Jurkat, Clone E6-1 (cell line): ENCODE results near the gene TMEM59L.
"Not testable (repeated sequence)": the region's sequence is repeated elsewhere in the genome, so short reads cannot be mapped to it uniquely, and the experiment has no call there.

ENCODE experiments used
- DNase-seq: peaks from one replicate; pipeline ENCODE4 v3.0.0-alpha.2; 2011; ENCODE audit warnings: low read depth, low spot score
- H3K4me3 ChIP-seq: 2 replicates; pipeline ENCODE4 v1.5.1; 2011; ENCODE audit warnings: mild to moderate bottlenecking, low read length, control low read depth, moderate library complexity

Gene TMEM59L

DNA sequence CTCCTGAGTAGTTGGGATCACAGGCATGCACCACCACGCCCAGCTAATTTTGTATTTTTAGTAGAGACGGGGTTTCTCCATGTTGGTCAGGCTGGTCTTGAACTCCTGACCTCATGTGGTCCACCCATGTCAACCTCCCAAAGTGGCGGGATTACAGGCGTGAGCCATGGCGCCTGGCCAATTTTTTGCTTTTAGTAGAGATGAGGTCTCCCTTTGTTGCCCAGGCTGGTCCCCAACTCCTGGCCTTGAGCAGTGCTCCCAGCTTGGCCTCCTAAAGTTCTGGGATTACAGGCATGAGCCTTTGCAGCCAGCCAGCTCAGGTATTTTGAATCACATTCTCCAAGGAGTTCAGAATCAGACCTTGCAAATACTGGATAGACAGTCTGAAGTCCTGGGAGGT lies 19.9 kb upstream of the TMEM59L start:
- not testable (repeated sequence) for DNase-seq, H3K4me3 ChIP-seq

- H3K4me3 ChIP-seq = no peak overlapping the region; the same call in 1 of the 2 replicates
- DNase-seq = no peak
Observed at GRCh38 chr19:18593367-18594095, 19.1 kb upstream of the TMEM59L start.

- H3K4me3 ChIP-seq = peak overlapping the region; percentile 42
- DNase-seq = peak; percentile 28
Observed at GRCh38 chr19:18594096-18594823, 18.4 kb upstream of the TMEM59L start.

- DNase-seq = no peak
- H3K4me3 ChIP-seq = no peak overlapping the region; the same call in 1 of the 2 replicates
Observed at GRCh38 chr19:18594824-18595373, 17.8 kb upstream of the TMEM59L start.

- DNase-seq = no peak
- no peak overlapping the region for H3K4me3 ChIP-seq
Observed at GRCh38 chr19:18595475-18595874, 17.2 kb upstream of the TMEM59L start.

GRCh38 chr19:18596752-18597157 lies 15.9 kb upstream of the TMEM59L start:
- no peak overlapping the region for H3K4me3 ChIP-seq
- no peak for DNase-seq

- DNase-seq = no peak
- no peak overlapping the region for H3K4me3 ChIP-seq
Observed at GRCh38 chr19:18597809-18598660, 14.6 kb upstream of the TMEM59L start.

GRCh38 chr19:18599485-18599884 lies 13.2 kb upstream of the TMEM59L start:
- no peak for DNase-seq
- no peak overlapping the region for H3K4me3 ChIP-seq

DNA sequence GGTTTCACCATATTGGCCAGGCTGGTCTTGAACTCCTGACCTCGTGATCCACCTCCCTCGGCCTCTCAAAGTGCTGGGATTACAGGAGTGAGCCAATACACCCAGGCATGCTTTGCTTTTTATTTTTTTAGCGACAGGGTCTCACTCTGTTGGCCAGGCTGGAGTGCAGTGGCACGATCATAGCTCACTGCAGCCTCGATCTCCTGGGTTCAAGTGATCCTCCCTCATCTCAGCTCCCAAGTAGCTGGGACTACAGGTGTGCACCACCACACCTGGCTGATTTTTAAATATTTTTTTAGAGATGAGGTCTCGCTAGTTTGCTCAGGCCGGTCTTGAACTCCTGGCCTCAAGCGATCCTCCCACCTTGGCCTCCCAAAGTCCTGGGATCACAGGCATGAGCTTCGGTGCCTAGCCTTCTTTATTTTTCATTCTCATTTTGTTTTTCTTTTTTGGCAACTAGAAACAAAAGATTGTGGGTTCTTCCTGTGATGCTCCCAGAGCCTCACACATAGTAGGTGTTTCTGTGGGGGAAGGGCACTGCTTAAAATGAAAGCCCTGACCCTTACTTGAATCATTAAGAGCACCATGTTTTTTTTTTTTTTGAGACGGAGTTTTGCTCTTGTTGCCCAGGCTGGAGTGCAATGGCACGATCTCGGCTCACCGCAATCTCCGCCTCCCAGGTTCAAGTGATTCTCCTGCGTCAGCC lies 11.8 kb upstream of the TMEM59L start:
- not testable (repeated sequence) for DNase-seq

DNA sequence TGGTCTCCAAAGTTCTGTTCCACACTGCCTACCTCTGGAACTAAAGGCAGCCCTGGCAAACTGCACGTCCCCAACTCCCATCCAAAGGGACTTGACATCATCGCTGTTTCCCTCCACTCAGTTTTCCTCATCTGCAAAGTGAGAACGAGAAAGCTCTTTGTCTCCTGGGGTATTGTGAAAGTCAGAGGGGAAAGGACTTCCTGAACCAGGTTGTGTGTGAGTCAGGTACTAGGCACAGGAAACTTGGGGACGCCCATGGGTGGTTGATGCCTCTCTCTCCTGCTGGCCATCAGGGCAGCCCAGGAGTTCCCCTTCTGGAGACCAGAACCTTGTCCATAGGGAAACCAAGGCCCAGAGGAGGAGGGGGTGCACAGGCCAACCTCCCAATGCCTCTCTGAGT lies 10.8 kb upstream of the TMEM59L start:
- H3K4me3 ChIP-seq = no peak overlapping the region
- no peak for DNase-seq

More for the DNA sequence above, 11.8 kb upstream of the TMEM59L start:
- not testable (repeated sequence) for H3K4me3 ChIP-seq

- DNase-seq = no peak
- no peak overlapping the region for H3K4me3 ChIP-seq
Observed at GRCh38 chr19:18603255-18603957, 9.3 kb upstream of the TMEM59L start.

DNA sequence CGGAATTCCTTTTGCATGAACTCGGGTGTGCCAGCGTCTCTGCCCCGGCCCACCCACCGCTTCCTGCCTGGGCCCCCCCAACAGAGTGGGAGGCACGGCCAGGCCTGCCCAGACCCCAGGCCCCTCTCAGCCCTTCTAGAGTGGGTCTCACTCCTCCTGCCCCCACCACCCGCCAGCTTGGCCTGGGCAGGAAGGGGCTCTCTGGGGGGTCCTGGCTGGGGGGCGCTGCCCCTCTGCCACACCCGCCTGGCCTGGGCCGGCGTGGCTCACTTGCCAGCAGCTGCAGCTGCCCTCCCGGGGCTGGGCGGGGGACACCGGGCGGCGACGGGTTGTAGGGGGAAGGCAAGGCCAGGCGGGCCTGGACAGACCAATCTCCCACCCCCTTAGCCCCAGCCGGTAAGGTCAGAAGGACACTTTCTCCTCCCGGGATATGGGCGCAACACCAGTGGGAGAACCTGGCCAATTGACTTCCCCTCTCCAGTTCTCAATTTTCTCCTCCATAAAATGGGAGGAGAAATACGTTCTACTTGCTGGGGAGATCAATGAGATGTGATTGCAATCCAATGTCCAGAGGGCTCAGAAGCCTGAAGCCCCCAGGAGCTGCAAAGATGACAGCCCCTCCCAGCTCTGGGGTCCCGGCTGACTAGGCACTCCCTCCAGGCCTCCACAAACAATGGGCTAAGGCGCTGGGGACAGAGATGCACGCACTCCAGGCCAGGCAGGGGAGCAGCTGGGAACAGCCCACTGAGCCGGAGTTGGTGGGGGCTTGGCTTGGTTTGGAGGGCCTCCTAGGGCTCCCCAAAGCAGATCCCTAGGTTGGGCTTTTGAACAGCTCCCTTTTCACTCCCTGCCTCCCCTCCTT lies 8.5 kb upstream of the TMEM59L start:
- H3K4me3 ChIP-seq = no peak overlapping the region
- no peak for DNase-seq

GRCh38 chr19:18604820-18605159 lies 7.9 kb upstream of the TMEM59L start:
- DNase-seq = no peak
- H3K4me3 ChIP-seq = no peak overlapping the region

DNA sequence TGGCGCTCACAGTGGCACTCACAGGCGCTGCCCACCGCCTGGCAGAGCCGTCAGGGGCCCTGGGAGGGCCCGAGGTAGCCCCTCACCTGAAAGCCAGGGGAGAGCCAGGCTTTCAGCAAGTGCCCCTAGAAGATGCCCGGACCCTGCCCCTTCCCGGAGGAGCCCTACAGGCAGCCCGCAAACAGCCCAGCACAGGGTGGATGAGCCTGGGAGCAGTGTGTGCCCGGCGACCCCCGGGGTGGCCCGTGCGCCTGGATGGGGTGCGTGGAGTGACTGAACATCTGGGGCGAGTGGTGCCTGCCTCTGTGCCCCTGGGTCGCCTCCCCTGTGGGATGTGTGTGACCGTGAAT lies 7.5 kb upstream of the TMEM59L start:
- no peak overlapping the region for H3K4me3 ChIP-seq
- no peak for DNase-seq

DNA sequence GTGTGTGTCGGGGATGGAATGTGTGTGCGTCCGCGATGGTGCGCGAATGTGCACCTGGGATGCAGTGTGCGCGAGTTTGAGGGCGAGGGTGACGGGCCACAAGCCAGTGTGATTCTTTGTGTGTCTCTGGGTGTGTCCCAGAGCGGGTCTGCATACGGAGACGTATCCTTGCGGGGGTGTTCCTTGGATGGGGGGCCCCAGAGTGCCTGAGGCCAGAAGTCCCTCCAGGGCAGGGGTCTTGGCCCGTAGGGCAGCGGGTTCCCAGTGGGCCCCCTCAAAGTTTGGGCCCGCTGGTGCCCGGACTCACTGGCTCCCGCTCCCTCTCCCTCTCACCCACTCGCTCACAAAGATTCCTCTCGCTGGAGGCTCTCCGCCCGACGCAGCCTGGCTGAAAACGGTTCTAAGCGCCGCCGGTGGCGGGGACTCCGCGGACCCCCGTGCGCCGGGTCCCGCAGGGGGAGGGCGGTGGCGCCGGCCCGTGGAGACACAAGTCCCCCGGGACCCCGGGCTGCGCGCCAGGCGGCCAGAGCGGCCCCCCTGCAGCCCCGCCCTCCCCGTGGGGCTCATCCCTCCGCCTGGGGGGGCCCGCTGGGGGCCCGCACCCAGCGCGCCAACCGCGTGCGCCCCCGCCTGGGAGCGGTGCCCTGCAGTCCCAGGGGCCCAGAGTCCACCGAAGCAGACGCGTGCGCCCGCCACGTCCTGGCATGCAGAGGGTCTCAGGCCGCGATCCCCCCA lies 7.0 kb upstream of the TMEM59L start:
- DNase-seq = no peak
- H3K4me3 ChIP-seq = no peak overlapping the region

- no peak within 1 kb of the TSS for H3K4me3 ChIP-seq
- no peak for DNase-seq
Observed at GRCh38 chr19:18606281-18607225, 6.1 kb upstream of the TMEM59L start, which contains the start of gene CRLF1. Gene CRLF1, minus strand, starts transcription at chr19:18606799. Its CDS starts 143 bp downstream, at chr19:18606656.
